ENCODE data around the gene PRKAR1B. TPM values are rescaled to one million over a fixed set of nuclear protein-coding genes. Genes with fewer than 3 reads are reported as not detected.

PRKAR1B gene
- total RNA-seq, 4 donors from 2014 or later: 8.2 to 12.3 (median 10.5) TPM

GRCh38 chr7:595621-596010 is 131.5 kb downstream of the PRKAR1B start:
- DNase-seq (ENCODE audit: low spot score in 2 of 2): no peak
- Histone ChIP-seq H3K27me3 (no peaks in the 10 kb centered on the region), H3K36me3 (no peaks in the 10 kb centered on the region), H3K4me1 (peaks cover 4% of the 10 kb centered on the region), H3K9me3 (no peaks in the 10 kb centered on the region), H3K4me3 (no peak overlapping the region), H3K27ac (no peak overlapping the region)
- WGBS: 98% methylated on average over 10 of the region's 10 CpGs
- TF ChIP-seq CTCF (IDR thresholded peaks at IDR 0.05) (no peak), POLR2AphosphoS5 (IDR thresholded peaks at IDR 0.05) (no peak), EP300 (IDR thresholded peaks at IDR 0.05) (no peak), POLR2A (IDR thresholded peaks at IDR 0.05) (no peak)

- H3K36me3 ChIP-seq: no peaks in the 10 kb centered on the region
- 97% methylated on average over 23 of the region's 29 CpGs for WGBS
- H3K4me1 ChIP-seq: peaks cover 5% of the 10 kb centered on the region
- no peaks in the 10 kb centered on the region for H3K27me3 ChIP-seq
- H3K27ac ChIP-seq: no peak overlapping the region
- DNase-seq (ENCODE audit: low spot score in 2 of 2): no peak
- no peak overlapping the region for H3K4me3 ChIP-seq
- TF ChIP-seq EP300 (IDR thresholded peaks at IDR 0.05) (no peak), CTCF (IDR thresholded peaks at IDR 0.05) (no peak)
- no peaks in the 10 kb centered on the region for H3K9me3 ChIP-seq
Measured at GRCh38 chr7:594920-595620, 132.0 kb downstream of the PRKAR1B start.

GRCh38 chr7:594212-594913 is 132.7 kb downstream of the PRKAR1B start:
- no peak overlapping the region for H3K27ac ChIP-seq
- no peak for DNase-seq (ENCODE audit: low spot score in 2 of 2)
- peaks cover 6% of the 10 kb centered on the region for H3K4me1 ChIP-seq
- H3K9me3 ChIP-seq: no peaks in the 10 kb centered on the region
- WGBS: 96% methylated on average over 9 of the region's 16 CpGs
- peaks cover 3% of the 10 kb centered on the region for H3K36me3 ChIP-seq
- no peak overlapping the region for H3K4me3 ChIP-seq
- no peaks in the 10 kb centered on the region for H3K27me3 ChIP-seq
- TF ChIP-seq EP300 (IDR thresholded peaks at IDR 0.05): no peak
- no peak for TF ChIP-seq CTCF (IDR thresholded peaks at IDR 0.05)
- no peak for TF ChIP-seq POLR2AphosphoS5 (IDR thresholded peaks at IDR 0.05)
- TF ChIP-seq POLR2A (IDR thresholded peaks at IDR 0.05): no peak

GRCh38 chr7:593324-594115 is 133.6 kb downstream of the PRKAR1B start:
- peaks cover 3% of the 10 kb centered on the region for H3K36me3 ChIP-seq
- TF ChIP-seq POLR2AphosphoS5 (IDR thresholded peaks at IDR 0.05) (no peak), CTCF (IDR thresholded peaks at IDR 0.05) (no peak), EP300 (IDR thresholded peaks at IDR 0.05) (no peak), POLR2A (IDR thresholded peaks at IDR 0.05) (no peak)
- H3K4me1 ChIP-seq: peaks cover 6% of the 10 kb centered on the region
- H3K27me3 ChIP-seq: no peaks in the 10 kb centered on the region
- DNase-seq (ENCODE audit: low spot score in 2 of 2): no peak
- no peaks in the 10 kb centered on the region for H3K9me3 ChIP-seq
- H3K4me3 ChIP-seq: no peak overlapping the region
- 61% methylated on average over 28 of the region's 34 CpGs for WGBS
- H3K27ac ChIP-seq: no peak overlapping the region
